ENCODE data around the gene VSIG10L.

DNA sequence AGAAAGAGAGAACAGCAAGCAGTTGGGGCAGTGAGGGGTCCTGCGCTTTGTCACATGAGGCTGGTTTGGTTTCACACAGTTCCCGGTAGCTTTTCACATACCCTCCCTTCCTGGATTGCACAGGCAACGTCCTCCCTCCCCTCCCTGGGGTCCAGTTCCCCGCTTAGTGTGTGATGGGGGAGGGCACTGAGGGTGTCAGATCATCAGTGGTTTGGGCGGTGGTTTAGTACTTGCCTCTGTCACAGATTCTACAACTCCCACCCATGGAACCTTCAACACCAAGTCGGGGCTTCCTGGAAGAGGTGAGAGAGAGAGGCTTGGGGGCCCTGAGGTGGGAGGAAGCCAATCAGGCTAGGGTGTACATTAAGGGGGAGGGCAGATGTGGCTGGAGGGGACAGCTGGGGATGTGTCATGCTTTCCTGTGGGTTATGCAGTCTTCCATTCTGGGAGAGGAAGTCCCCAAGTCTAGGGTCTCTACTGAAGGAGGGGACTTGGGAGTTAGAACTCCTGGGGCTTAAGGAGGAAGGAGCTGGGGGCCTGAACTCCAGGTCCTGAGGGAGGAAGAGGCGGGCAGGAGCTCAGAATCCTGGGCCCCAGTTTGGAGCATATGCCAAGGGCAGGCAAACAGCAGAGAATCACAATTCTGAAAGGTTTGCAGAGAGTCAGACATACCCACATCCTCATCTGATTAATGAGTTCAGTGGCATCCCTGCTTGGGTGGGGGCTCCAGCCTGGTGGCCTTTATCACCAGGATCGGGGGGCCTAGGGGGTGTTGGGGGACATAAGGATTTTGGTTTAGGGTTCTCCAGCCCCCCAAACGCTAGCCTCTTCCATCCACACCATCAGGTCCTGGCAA lies 30.9 kb upstream of the VSIG10L start, which contains the start of gene NKG7:
- TF ChIP-seq, protein P1, sequence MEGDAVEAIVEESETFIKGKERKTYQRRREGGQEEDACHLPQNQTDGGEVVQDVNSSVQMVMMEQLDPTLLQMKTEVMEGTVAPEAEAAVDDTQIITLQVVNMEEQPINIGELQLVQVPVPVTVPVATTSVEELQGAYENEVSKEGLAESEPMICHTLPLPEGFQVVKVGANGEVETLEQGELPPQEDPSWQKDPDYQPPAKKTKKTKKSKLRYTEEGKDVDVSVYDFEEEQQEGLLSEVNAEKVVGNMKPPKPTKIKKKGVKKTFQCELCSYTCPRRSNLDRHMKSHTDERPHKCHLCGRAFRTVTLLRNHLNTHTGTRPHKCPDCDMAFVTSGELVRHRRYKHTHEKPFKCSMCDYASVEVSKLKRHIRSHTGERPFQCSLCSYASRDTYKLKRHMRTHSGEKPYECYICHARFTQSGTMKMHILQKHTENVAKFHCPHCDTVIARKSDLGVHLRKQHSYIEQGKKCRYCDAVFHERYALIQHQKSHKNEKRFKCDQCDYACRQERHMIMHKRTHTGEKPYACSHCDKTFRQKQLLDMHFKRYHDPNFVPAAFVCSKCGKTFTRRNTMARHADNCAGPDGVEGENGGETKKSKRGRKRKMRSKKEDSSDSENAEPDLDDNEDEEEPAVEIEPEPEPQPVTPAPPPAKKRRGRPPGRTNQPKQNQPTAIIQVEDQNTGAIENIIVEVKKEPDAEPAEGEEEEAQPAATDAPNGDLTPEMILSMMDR (conservative IDR thresholded peaks at IDR 0.05; ENCODE audit: low read depth, low read length) = no peak
- no peak for TF ChIP-seq EZH2phosphoT487 (IDR thresholded peaks at IDR 0.05; ENCODE audit: borderline replicate concordance, low read length)
